ENCODE data around the gene ZNRF4. TPM values are rescaled to one million over a fixed set of nuclear protein-coding genes. Genes with fewer than 3 reads are reported as not detected.

Gene ZNRF4
- total RNA-seq, 1 donor from 2014 or later = not detected

DNA sequence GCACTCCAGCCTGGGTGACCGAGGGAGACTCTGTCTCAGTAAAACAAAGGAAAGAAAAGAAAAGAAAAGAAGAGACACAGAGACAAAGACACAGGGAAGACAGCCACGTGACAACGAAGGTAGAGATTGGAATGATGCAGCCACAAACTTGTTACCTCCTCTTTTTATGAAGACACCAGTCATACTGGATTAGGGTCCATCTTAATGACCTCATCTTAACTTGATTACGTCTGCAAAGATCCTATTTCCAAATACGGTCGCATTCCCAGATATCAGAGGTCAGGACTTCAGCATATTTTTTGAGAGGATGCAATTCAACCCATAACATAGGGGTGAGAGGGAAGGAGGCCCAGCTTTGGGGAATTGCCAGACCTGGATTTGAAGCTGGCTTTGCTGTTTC is 4.1 kb downstream of the ZNRF4 start:
- Histone ChIP-seq H3K27me3 (no peaks in the 10 kb centered on the region), H3K9me3 (no peaks in the 10 kb centered on the region), H3K27ac (no peak overlapping the region), H3K4me3 (no peak overlapping the region), H3K4me1 (no peaks in the 10 kb centered on the region), H3K36me3 (no peaks in the 10 kb centered on the region)
- intact Hi-C loops (cut with DNase I) = no loop called here
- no peak for DNase-seq (ENCODE audit: extremely low spot score in 2 of 2)
- TF ChIP-seq POLR2A (IDR thresholded peaks at IDR 0.05) = no peak
- TF ChIP-seq, protein P1, sequence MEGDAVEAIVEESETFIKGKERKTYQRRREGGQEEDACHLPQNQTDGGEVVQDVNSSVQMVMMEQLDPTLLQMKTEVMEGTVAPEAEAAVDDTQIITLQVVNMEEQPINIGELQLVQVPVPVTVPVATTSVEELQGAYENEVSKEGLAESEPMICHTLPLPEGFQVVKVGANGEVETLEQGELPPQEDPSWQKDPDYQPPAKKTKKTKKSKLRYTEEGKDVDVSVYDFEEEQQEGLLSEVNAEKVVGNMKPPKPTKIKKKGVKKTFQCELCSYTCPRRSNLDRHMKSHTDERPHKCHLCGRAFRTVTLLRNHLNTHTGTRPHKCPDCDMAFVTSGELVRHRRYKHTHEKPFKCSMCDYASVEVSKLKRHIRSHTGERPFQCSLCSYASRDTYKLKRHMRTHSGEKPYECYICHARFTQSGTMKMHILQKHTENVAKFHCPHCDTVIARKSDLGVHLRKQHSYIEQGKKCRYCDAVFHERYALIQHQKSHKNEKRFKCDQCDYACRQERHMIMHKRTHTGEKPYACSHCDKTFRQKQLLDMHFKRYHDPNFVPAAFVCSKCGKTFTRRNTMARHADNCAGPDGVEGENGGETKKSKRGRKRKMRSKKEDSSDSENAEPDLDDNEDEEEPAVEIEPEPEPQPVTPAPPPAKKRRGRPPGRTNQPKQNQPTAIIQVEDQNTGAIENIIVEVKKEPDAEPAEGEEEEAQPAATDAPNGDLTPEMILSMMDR (IDR thresholded peaks at IDR 0.05) = no peak
- TF ChIP-seq POLR2AphosphoS5 (IDR thresholded peaks at IDR 0.05; ENCODE audit: insufficient read depth in 1 of 2, low read depth in 1 of 2) = no peak

DNA sequence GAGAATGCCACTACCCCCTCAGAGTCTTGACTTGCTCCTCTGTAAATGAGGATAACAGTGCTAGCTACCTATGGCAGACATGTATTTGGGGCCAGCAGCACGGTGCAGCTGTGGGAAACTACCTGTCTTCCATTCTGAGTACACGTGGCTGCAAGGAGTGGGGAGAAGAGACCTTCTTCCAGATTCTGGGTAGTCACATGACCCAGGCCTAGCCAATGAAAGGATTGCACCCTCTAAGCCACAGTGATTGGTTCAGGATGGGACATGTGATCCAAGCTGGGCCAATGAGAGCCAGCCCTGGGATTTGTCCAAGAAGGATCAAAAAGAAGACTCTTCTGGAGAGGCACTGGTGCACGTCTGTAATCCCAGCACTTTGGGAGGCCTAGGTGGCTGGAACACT is 5.5 kb downstream of the ZNRF4 start:
- Histone ChIP-seq H3K27ac (no peak overlapping the region), H3K9me3 (no peaks in the 10 kb centered on the region), H3K4me1 (no peaks in the 10 kb centered on the region), H3K4me3 (no peak overlapping the region), H3K36me3 (no peaks in the 10 kb centered on the region), H3K27me3 (no peaks in the 10 kb centered on the region)
- no peak for DNase-seq (ENCODE audit: extremely low spot score in 2 of 2)
- intact Hi-C loops (cut with DNase I) = no loop called here
- TF ChIP-seq, protein P1 (IDR thresholded peaks at IDR 0.05) = no peak
- TF ChIP-seq POLR2A (IDR thresholded peaks at IDR 0.05) (no peak), POLR2AphosphoS5 (IDR thresholded peaks at IDR 0.05; ENCODE audit: insufficient read depth in 1 of 2, low read depth in 1 of 2) (no peak)

DNA sequence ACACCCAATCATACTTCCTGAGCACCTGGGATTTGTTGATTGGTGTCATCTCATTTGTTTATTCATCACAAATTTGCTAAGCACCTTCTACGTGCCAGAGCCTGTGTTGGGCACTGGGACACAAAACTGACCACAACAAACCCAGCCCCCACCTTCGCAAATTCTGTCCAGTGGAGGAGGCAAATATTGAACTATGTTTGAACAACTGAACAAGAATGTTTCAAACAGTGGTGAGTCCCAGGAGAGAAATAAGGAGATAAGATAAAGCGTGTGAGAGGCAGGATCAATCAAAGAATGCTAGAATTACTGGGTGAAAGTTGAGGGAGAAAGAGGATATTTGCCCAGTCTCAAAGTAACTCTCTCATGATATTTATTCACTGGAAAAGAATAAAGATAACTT is 8.7 kb downstream of the ZNRF4 start:
- Histone ChIP-seq H3K36me3 (no peaks in the 10 kb centered on the region), H3K27ac (no peak overlapping the region), H3K4me3 (no peak overlapping the region), H3K9me3 (no peaks in the 10 kb centered on the region), H3K27me3 (no peaks in the 10 kb centered on the region), H3K4me1 (peaks cover 10% of the 10 kb centered on the region)
- no peak for TF ChIP-seq POLR2AphosphoS5 (IDR thresholded peaks at IDR 0.05; ENCODE audit: insufficient read depth in 1 of 2, low read depth in 1 of 2)
- no peak for TF ChIP-seq POLR2A (IDR thresholded peaks at IDR 0.05)
- TF ChIP-seq, protein P1 (IDR thresholded peaks at IDR 0.05) = no peak
- DNase-seq (ENCODE audit: extremely low spot score in 2 of 2) = no peak
- intact Hi-C loops (cut with DNase I) = no loop called here

DNA sequence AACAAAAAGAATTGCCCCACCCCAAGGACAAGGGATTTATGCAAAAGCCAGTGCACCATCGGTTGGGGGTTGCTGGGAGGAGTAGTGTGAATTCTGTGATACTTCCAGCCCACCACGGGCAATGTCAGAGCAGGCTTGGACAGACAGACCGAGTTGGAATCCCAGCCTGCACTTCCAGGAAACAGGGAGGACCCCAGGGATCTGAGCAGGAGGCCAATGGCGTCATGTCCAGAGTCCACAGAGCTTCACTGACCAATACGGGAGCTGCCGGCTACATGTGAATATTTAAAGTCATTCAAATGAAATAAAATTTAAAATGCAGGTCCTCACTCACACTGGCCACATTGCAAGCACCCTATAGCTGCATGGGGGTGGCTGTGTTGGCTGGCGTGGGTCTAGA is 10.9 kb downstream of the ZNRF4 start:
- Histone ChIP-seq H3K4me3 (no peak overlapping the region), H3K9me3 (no peaks in the 10 kb centered on the region), H3K27me3 (no peaks in the 10 kb centered on the region), H3K27ac (no peak overlapping the region), H3K4me1 (peaks cover 10% of the 10 kb centered on the region), H3K36me3 (no peaks in the 10 kb centered on the region)
- intact Hi-C loops (cut with DNase I) = no loop called here
- no peak for DNase-seq (ENCODE audit: extremely low spot score in 2 of 2)
- TF ChIP-seq, protein P1 (IDR thresholded peaks at IDR 0.05) = no peak
- no peak for TF ChIP-seq POLR2A (IDR thresholded peaks at IDR 0.05)
- TF ChIP-seq POLR2AphosphoS5 (IDR thresholded peaks at IDR 0.05; ENCODE audit: insufficient read depth in 1 of 2, low read depth in 1 of 2) = no peak

DNA sequence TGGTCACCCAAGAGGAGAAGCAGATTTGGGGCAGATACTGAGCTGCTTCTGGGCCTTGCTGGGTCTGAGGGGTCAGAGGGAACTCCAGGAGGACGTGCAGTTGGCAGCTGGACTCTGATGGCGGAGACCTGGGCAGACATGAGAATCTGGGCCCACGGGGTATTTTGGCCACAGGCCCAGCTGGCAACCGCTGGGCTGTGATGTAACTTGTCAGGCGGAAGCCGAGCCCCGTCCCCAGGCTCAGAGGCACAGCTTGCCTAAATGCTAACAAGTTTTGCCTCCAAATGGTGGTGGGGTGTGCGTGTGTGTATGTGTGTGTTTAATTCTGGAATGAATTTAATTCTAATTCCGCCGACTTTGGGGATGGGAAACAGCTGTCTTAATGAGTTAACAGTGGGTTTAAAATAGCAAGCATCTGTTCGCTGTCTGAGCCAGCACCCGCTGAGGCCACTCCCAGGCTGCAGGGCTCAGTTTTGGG is 11.6 kb downstream of the ZNRF4 start:
- H3K27ac ChIP-seq = no peak overlapping the region
- H3K4me1 ChIP-seq = peaks cover 10% of the 10 kb centered on the region
- H3K36me3 ChIP-seq = no peaks in the 10 kb centered on the region
- H3K9me3 ChIP-seq = no peaks in the 10 kb centered on the region
- no peak for TF ChIP-seq POLR2AphosphoS5 (IDR thresholded peaks at IDR 0.05; ENCODE audit: insufficient read depth in 1 of 2, low read depth in 1 of 2)
- TF ChIP-seq POLR2A (IDR thresholded peaks at IDR 0.05) = no peak
- TF ChIP-seq, protein P1 (IDR thresholded peaks at IDR 0.05) = no peak
- intact Hi-C loops (cut with DNase I) = no loop called here
- DNase-seq (ENCODE audit: extremely low spot score in 2 of 2) = no peak
- no peaks in the 10 kb centered on the region for H3K27me3 ChIP-seq
- no peak overlapping the region for H3K4me3 ChIP-seq
